ENCODE results near the gene PICK1.

The PICK1 gene

GRCh38 chr22:38120359-38121110 is 63.3 kb downstream of the PICK1 start:
- no peak overlapping the region for H3K4me3 ChIP-seq
- H3K27ac ChIP-seq: no peak overlapping the region
- peaks cover 0 to 19% (median 0%) of the 10 kb centered on the region in 11 experiments; a peak in 3 of 22 replicates for H3K27me3 ChIP-seq
- H4K20me1 ChIP-seq: peaks cover 0 to 23% (median 0%) of the 10 kb centered on the region in 11 experiments; a peak in 4 of 22 replicates
- H3K9ac ChIP-seq: peak overlapping the region in 2 of 11 experiments; percentile 16 to 25; a peak in 1 of 22 replicates
- TF ChIP-seq Cebpa-rat (IDR thresholded peaks at IDR 0.05): no peak
- peaks cover 0 to 10% (median 0%) of the 10 kb centered on the region in 11 experiments; a peak in 4 of 22 replicates for H3K36me3 ChIP-seq
- peak overlapping the region in 10 of 11 experiments; percentile 5 to 96 (median 90); a peak in 20 of 22 replicates for H3K4me2 ChIP-seq
- no peaks in the 10 kb centered on the region for H3K9me3 ChIP-seq (replicated peaks in 1 of 11)
- peaks cover 18 to 59% (median 57%) of the 10 kb centered on the region in 10 experiments for H3K4me1 ChIP-seq

- TF ChIP-seq Cebpa-rat (IDR thresholded peaks at IDR 0.05): no peak
Measured at GRCh38 chr22:38122616-38123015, 65.4 kb downstream of the PICK1 start.

GRCh38 chr22:38124236-38124974 is 67.2 kb downstream of the PICK1 start:
- H3K4me2 ChIP-seq: peak overlapping the region; percentile 37 to 96 (median 89)
- H3K4me3 ChIP-seq: no peak overlapping the region; a peak in 1 of 20 replicates
- peak overlapping the region in 2 of 11 experiments; percentile 13 to 38; a peak in 1 of 22 replicates for H3K9ac ChIP-seq

More at GRCh38 chr22:38122616-38123015, 65.4 kb downstream of the PICK1 start:
- H3K9ac ChIP-seq: no peak overlapping the region
- H3K4me1 ChIP-seq: peaks cover 38 to 80% (median 78%) of the 10 kb centered on the region in 10 experiments
- H3K27me3 ChIP-seq: peaks cover 0 to 40% (median 0%) of the 10 kb centered on the region in 11 experiments; a peak in 5 of 22 replicates
- peak overlapping the region in 9 of 11 experiments; percentile 31 to 96 (median 91); a peak in 17 of 22 replicates for H3K4me2 ChIP-seq
- H3K27ac ChIP-seq: no peak overlapping the region
- peaks cover 0 to 5% (median 0%) of the 10 kb centered on the region in 11 experiments; a peak in 3 of 22 replicates for H3K36me3 ChIP-seq
- H3K9me3 ChIP-seq (replicated peaks in 1 of 11): no peaks in the 10 kb centered on the region
- H4K20me1 ChIP-seq: peaks cover 0 to 34% (median 0%) of the 10 kb centered on the region in 11 experiments; a peak in 5 of 22 replicates
- no peak overlapping the region for H3K4me3 ChIP-seq

GRCh38 chr22:38125038-38125610 is 67.9 kb downstream of the PICK1 start:
- H3K9me3 ChIP-seq (replicated peaks in 1 of 11): no peaks in the 10 kb centered on the region
- peaks cover 0 to 47% (median 0%) of the 10 kb centered on the region in 11 experiments; a peak in 5 of 22 replicates for H3K27me3 ChIP-seq
- no peak overlapping the region for H3K9ac ChIP-seq
- peaks cover 0 to 34% (median 0%) of the 10 kb centered on the region in 11 experiments; a peak in 5 of 22 replicates for H4K20me1 ChIP-seq
- TF ChIP-seq Cebpa-rat (IDR thresholded peaks at IDR 0.05): no peak
- H3K27ac ChIP-seq: no peak overlapping the region
- peak overlapping the region; percentile 37 to 96 (median 89); a peak in 20 of 22 replicates for H3K4me2 ChIP-seq
- H3K4me1 ChIP-seq: peaks cover 44 to 92% (median 87%) of the 10 kb centered on the region in 10 experiments
- H3K36me3 ChIP-seq: peaks cover 0 to 17% (median 10%) of the 10 kb centered on the region in 11 experiments; a peak in 7 of 22 replicates
- H3K4me3 ChIP-seq: no peak overlapping the region

More at GRCh38 chr22:38124236-38124974, 67.2 kb downstream of the PICK1 start:
- H3K4me1 ChIP-seq: peaks cover 44 to 96% (median 90%) of the 10 kb centered on the region in 10 experiments
- peaks cover 0 to 10% (median 5%) of the 10 kb centered on the region in 11 experiments; a peak in 7 of 22 replicates for H3K36me3 ChIP-seq
- H3K9me3 ChIP-seq (replicated peaks in 1 of 11): no peaks in the 10 kb centered on the region
- peaks cover 0 to 47% (median 0%) of the 10 kb centered on the region in 11 experiments; a peak in 5 of 22 replicates for H3K27me3 ChIP-seq
- peaks cover 0 to 34% (median 0%) of the 10 kb centered on the region in 11 experiments; a peak in 5 of 22 replicates for H4K20me1 ChIP-seq
- no peak for TF ChIP-seq Cebpa-rat (IDR thresholded peaks at IDR 0.05)
- peak overlapping the region in 3 of 11 experiments; percentile 20 to 27 (median 23); a peak in 4 of 22 replicates for H3K27ac ChIP-seq
